Measurements from ENCODE around the gene PRRT3.

Gene PRRT3

GRCh38 chr3:9911863-9912262, 40.3 kb downstream of the PRRT3 start:
- TF ChIP-seq, protein P1, sequence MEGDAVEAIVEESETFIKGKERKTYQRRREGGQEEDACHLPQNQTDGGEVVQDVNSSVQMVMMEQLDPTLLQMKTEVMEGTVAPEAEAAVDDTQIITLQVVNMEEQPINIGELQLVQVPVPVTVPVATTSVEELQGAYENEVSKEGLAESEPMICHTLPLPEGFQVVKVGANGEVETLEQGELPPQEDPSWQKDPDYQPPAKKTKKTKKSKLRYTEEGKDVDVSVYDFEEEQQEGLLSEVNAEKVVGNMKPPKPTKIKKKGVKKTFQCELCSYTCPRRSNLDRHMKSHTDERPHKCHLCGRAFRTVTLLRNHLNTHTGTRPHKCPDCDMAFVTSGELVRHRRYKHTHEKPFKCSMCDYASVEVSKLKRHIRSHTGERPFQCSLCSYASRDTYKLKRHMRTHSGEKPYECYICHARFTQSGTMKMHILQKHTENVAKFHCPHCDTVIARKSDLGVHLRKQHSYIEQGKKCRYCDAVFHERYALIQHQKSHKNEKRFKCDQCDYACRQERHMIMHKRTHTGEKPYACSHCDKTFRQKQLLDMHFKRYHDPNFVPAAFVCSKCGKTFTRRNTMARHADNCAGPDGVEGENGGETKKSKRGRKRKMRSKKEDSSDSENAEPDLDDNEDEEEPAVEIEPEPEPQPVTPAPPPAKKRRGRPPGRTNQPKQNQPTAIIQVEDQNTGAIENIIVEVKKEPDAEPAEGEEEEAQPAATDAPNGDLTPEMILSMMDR (IDR thresholded peaks at IDR 0.05; ENCODE audit: low read depth, low read length): no peak
- TF ChIP-seq POLR2A (IDR thresholded peaks at IDR 0.05; ENCODE audit: extremely low read depth, insufficient read length) (no peak), MYC (IDR thresholded peaks at IDR 0.05; ENCODE audit: low read depth, low read length) (no peak)
- TF ChIP-seq, protein P2, sequence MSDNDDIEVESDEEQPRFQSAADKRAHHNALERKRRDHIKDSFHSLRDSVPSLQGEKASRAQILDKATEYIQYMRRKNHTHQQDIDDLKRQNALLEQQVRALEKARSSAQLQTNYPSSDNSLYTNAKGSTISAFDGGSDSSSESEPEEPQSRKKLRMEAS (IDR thresholded peaks at IDR 0.05; ENCODE audit: low read depth, low read length): no peak
- H3K4me3 ChIP-seq (ENCODE audit: low read depth, low read length): no peak overlapping the region
- DNase-seq (ENCODE audit: low read depth): peak; percentile 94

- H3K4me3 ChIP-seq (ENCODE audit: low read depth, low read length): no peak overlapping the region
- DNase-seq (ENCODE audit: low read depth): no peak
- TF ChIP-seq POLR2A (IDR thresholded peaks at IDR 0.05; ENCODE audit: extremely low read depth, insufficient read length) (no peak), MYC (IDR thresholded peaks at IDR 0.05; ENCODE audit: low read depth, low read length) (no peak)
- TF ChIP-seq, protein P2 (IDR thresholded peaks at IDR 0.05; ENCODE audit: low read depth, low read length): no peak
- TF ChIP-seq, protein P1 (IDR thresholded peaks at IDR 0.05; ENCODE audit: low read depth, low read length): no peak
Observed at GRCh38 chr3:9909221-9910013, 42.8 kb downstream of the PRRT3 start.

DNA sequence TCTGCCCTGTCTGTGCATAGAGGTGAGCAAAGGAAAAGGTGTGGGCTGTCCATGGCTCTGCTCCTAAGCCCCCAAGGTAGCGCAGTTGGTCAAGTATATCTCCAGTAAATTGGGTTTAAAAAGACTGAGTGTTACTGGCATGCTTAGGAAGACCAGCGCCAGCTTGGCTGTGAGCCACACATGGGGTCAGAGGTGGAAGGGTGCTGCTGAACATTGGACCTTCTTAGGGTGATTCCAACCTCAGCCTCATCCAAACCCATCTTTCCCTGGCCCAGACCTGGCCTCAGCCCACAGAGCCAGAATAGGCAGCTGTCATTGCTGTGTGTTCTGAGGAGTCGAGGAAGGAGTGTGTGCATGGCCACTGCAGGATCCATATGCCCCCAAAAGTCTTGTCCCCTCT, 43.9 kb downstream of the PRRT3 start:
- TF ChIP-seq, protein P2 (IDR thresholded peaks at IDR 0.05; ENCODE audit: low read depth, low read length): no peak
- TF ChIP-seq MYC (IDR thresholded peaks at IDR 0.05; ENCODE audit: low read depth, low read length): no peak
- no peak for TF ChIP-seq POLR2A (IDR thresholded peaks at IDR 0.05; ENCODE audit: extremely low read depth, insufficient read length)
- TF ChIP-seq, protein P1 (IDR thresholded peaks at IDR 0.05; ENCODE audit: low read depth, low read length): no peak
- H3K4me3 ChIP-seq (ENCODE audit: low read depth, low read length): no peak overlapping the region

GRCh38 chr3:9906480-9906879, 45.7 kb downstream of the PRRT3 start:
- no peak overlapping the region for H3K4me3 ChIP-seq (ENCODE audit: low read depth, low read length)
- no peak for TF ChIP-seq POLR2A (IDR thresholded peaks at IDR 0.05; ENCODE audit: extremely low read depth, insufficient read length)
- DNase-seq (ENCODE audit: low read depth): no peak

More for the DNA sequence above, 43.9 kb downstream of the PRRT3 start:
- no peak for DNase-seq (ENCODE audit: low read depth)

DNA sequence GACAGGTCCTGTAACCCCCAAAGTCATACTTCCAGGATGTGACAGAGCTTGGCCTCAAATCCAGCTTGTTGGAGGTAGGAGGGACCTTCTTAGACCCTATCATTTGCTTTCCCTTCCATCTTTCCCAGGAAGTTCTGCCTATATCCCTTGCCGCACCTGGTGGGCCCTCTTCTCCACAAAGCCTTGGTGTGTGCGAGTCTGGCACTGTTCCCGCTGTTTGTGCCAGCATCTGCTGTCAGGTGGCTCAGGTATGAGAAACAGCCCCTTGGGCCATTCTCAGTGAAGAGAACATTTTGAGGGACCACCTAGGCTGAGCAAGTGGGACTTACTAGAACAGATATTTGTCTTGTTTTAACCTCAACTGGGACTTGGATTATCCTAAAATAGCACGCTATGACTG, 48.3 kb downstream of the PRRT3 start:
- TF ChIP-seq, protein P2 (IDR thresholded peaks at IDR 0.05; ENCODE audit: low read depth, low read length): no peak
- TF ChIP-seq, protein P1 (IDR thresholded peaks at IDR 0.05; ENCODE audit: low read depth, low read length): no peak
- TF ChIP-seq POLR2A (IDR thresholded peaks at IDR 0.05; ENCODE audit: extremely low read depth, insufficient read length) (no peak), MYC (IDR thresholded peaks at IDR 0.05; ENCODE audit: low read depth, low read length) (no peak)
- DNase-seq (ENCODE audit: low read depth): no peak
- peak overlapping the region; percentile 82 for H3K4me3 ChIP-seq (ENCODE audit: low read depth, low read length)

GRCh38 chr3:9903238-9903624, 49.0 kb downstream of the PRRT3 start:
- DNase-seq (ENCODE audit: low read depth): peak; percentile 45
- H3K4me3 ChIP-seq (ENCODE audit: low read depth, low read length): peak overlapping the region; percentile 82
- TF ChIP-seq, protein P1 (IDR thresholded peaks at IDR 0.05; ENCODE audit: low read depth, low read length): no peak
- TF ChIP-seq, protein P2 (IDR thresholded peaks at IDR 0.05; ENCODE audit: low read depth, low read length): no peak
- no peak for TF ChIP-seq MYC (IDR thresholded peaks at IDR 0.05; ENCODE audit: low read depth, low read length)
- TF ChIP-seq POLR2A (IDR thresholded peaks at IDR 0.05; ENCODE audit: extremely low read depth, insufficient read length): no peak
